NT2/D1 (cell line): ENCODE measurements around the gene RNLS.

Experiments
- DNase-seq: peaks from one replicate; pipeline ENCODE4 v3.0.0-alpha.2; 2011; ENCODE audit warnings: low read depth, low spot score
- H3K27me3 ChIP-seq: 2 replicates; pipeline ENCODE4 v1.6.0; 2011; ENCODE audit warnings: mild to moderate bottlenecking; ENCODE audit not compliant: insufficient read length, insufficient read depth
- H3K36me3 ChIP-seq: 2 replicates; pipeline ENCODE4 v1.6.1; 2011; ENCODE audit warnings: mild to moderate bottlenecking, low read length, mixed read lengths; ENCODE audit not compliant: insufficient read depth, insufficient read length
- H3K4me1 ChIP-seq: 2 replicates; pipeline ENCODE4 v1.5.1; 2011; ENCODE audit not compliant: insufficient read depth, insufficient read length
- H3K4me3 ChIP-seq: 2 replicates; pipeline ENCODE4 v1.5.1; 2011; ENCODE audit warnings: low read depth; ENCODE audit not compliant: insufficient read length
- H3K9ac ChIP-seq: 2 replicates; pipeline ENCODE4 v1.6.0; 2011; ENCODE audit warnings: low read depth; ENCODE audit not compliant: insufficient read length
- H3K9me3 ChIP-seq: 2 replicates; pipeline ENCODE4 v1.5.1; 2011; ENCODE audit warnings: mild to moderate bottlenecking, low read length; ENCODE audit not compliant: insufficient read depth
- SUZ12 ChIP-seq: IDR thresholded peaks from 2 replicates; pipeline ENCODE4 v1.6.1; 2011; ENCODE audit not compliant: insufficient read length, insufficient read depth; ENCODE audit errors: extremely low read depth
- YY1 ChIP-seq: IDR thresholded peaks from 2 replicates; pipeline ENCODE4 v1.6.1; 2011; ENCODE audit not compliant: insufficient read length, insufficient read depth
- ZNF274 ChIP-seq: IDR thresholded peaks from 2 replicates; pipeline ENCODE4 v1.6.1; 2011; ENCODE audit warnings: mild to moderate bottlenecking, low read depth, low read length

Gene RNLS

GRCh38 chr10:88537322-88537721 is 45.8 kb downstream of the RNLS start:
- H3K27me3 ChIP-seq = no peaks in the 10 kb centered on the region
- no peak for DNase-seq
- TF ChIP-seq YY1 (no peak), ZNF274 (no peak), SUZ12 (no peak)
- no peaks in the 10 kb centered on the region for H3K4me1 ChIP-seq
- no peak overlapping the region for H3K9ac ChIP-seq
- no peaks in the 10 kb centered on the region for H3K36me3 ChIP-seq
- H3K9me3 ChIP-seq = no peaks in the 10 kb centered on the region
- no peak overlapping the region for H3K4me3 ChIP-seq

- H3K4me1 ChIP-seq = no peaks in the 10 kb centered on the region
- H3K9ac ChIP-seq = no peak overlapping the region
- H3K9me3 ChIP-seq = no peaks in the 10 kb centered on the region
- no peak for TF ChIP-seq ZNF274
- no peak for TF ChIP-seq SUZ12
- no peak for TF ChIP-seq YY1
- H3K36me3 ChIP-seq = no peaks in the 10 kb centered on the region
- no peaks in the 10 kb centered on the region for H3K27me3 ChIP-seq
- H3K4me3 ChIP-seq = no peak overlapping the region
- no peak for DNase-seq
These were observed 46.7 kb downstream of the RNLS start for GRCh38 chr10:88536437-88536836.

- no peaks in the 10 kb centered on the region for H3K4me1 ChIP-seq
- H3K9me3 ChIP-seq = no peaks in the 10 kb centered on the region
- DNase-seq = no peak
- TF ChIP-seq ZNF274 (no peak), SUZ12 (no peak), YY1 (no peak)
- H3K36me3 ChIP-seq = no peaks in the 10 kb centered on the region
- H3K9ac ChIP-seq = no peak overlapping the region
- H3K27me3 ChIP-seq = no peaks in the 10 kb centered on the region
- no peak overlapping the region for H3K4me3 ChIP-seq
These were observed 48.9 kb downstream of the RNLS start for GRCh38 chr10:88534072-88534665.

GRCh38 chr10:88531392-88532052 is 51.6 kb downstream of the RNLS start:
- no peak overlapping the region for H3K9ac ChIP-seq
- H3K36me3 ChIP-seq = no peaks in the 10 kb centered on the region
- TF ChIP-seq YY1 = no peak
- TF ChIP-seq ZNF274 = no peak
- TF ChIP-seq SUZ12 = no peak
- no peaks in the 10 kb centered on the region for H3K27me3 ChIP-seq
- no peak for DNase-seq
- H3K4me1 ChIP-seq = no peaks in the 10 kb centered on the region
- H3K4me3 ChIP-seq = no peak overlapping the region
- H3K9me3 ChIP-seq = no peaks in the 10 kb centered on the region

- no peak for DNase-seq
- no peak overlapping the region for H3K9ac ChIP-seq
- no peaks in the 10 kb centered on the region for H3K27me3 ChIP-seq
- no peaks in the 10 kb centered on the region for H3K4me1 ChIP-seq
- TF ChIP-seq SUZ12 (no peak), YY1 (no peak), ZNF274 (no peak)
- no peaks in the 10 kb centered on the region for H3K36me3 ChIP-seq
- H3K9me3 ChIP-seq = no peaks in the 10 kb centered on the region
- no peak overlapping the region for H3K4me3 ChIP-seq
These were observed 52.3 kb downstream of the RNLS start for GRCh38 chr10:88530629-88531391.

GRCh38 chr10:88530093-88530492 is 53.0 kb downstream of the RNLS start:
- no peak overlapping the region for H3K4me3 ChIP-seq
- no peaks in the 10 kb centered on the region for H3K9me3 ChIP-seq
- no peaks in the 10 kb centered on the region for H3K36me3 ChIP-seq
- TF ChIP-seq YY1 = no peak
- TF ChIP-seq ZNF274 = no peak
- TF ChIP-seq SUZ12 = no peak
- DNase-seq = no peak
- H3K4me1 ChIP-seq = no peaks in the 10 kb centered on the region
- H3K27me3 ChIP-seq = no peaks in the 10 kb centered on the region
- H3K9ac ChIP-seq = no peak overlapping the region
